NCI-H446 (cell line): ENCODE data around the gene SEL1L.
A peak's percentile ranks its signal among the peaks of the same experiment; 100 is the strongest.
"Not testable (repeated sequence)": the region's sequence is repeated elsewhere in the genome, so short reads cannot be mapped to it uniquely, and the experiment has no call there.

ENCODE experiments used
- DNase-seq, 2 experiments: peaks; one replicate each; lab custom pipeline; 2025; lab: John Stamatoyannopoulos, UW

The SEL1L gene

GRCh38 chr14:81474148-81474492, 59.5 kb downstream of the SEL1L start:
- DNase-seq = no peak

GRCh38 chr14:81473456-81474147, 60.1 kb downstream of the SEL1L start:
- DNase-seq = no peak

- no peak for DNase-seq
Measured at GRCh38 chr14:81472096-81472800, 61.4 kb downstream of the SEL1L start.

DNA sequence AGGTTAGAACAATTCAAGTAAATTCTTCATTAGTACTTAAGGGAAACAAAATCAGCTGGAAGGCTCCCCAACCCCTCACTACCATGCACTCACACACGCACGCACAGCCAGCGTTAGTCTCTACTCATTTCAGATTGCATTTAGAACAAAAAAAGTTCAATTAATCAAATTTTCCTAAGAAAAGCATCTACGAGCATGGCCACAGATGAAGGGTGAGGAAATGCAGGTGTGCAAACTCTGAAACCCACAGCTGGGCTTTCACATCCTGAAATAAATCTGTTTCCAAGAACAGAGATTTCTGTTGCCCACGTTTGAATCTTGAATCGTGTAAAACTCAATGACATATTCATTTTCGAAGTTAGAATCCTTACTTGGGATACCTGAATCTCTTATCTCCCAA, 62.6 kb downstream of the SEL1L start:
- DNase-seq = no peak

DNA sequence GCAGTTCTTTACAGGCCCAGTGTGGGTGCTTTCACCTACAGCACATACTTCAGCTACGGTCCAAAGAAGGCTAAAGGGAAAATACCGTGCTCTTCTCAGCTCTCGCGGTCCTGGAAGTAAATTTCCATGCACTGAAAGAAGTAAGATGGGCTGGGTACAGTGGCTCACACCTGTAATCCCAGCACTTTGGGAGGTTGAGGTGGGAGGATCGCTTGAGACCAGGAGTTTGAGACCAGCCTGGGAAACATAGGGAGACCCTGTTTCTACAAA, 63.2 kb downstream of the SEL1L start:
- not testable (repeated sequence) for DNase-seq

GRCh38 chr14:81466854-81467253, 66.8 kb downstream of the SEL1L start:
- DNase-seq = no peak

DNA sequence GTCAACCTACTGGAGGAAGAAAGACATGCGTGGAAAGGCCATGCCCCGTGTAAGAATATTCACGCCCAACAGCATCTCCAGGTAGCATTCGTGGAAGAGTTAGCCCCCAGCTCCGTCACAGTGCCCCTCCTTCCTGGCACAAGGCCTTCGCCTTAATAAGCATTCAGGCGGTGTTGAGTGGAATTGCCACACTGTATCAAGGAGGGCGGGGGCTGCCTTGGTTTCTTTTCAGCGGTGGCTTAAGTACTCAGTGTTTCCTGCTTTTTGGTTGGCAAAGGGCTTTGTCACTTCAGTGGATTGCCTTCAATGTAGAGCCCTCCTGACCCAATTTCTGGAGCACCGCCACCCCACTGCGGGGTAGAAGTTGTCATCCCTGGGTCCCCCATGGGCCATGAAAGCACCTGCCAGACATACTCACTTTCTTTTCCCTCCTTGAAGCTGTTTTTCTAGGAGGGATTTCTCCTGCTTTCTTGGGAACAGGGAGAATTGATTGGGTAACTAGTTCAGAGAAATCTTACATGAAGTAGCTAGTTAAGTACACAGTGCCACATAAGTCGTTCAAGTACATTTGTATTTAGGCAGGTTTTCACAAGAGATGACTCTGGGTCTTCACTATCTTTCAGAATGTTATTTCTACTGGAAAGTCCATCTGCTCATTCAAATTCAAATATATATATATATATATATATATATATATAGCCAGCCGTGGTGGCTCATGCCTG, 68.0 kb downstream of the SEL1L start:
- DNase-seq = no peak

DNA sequence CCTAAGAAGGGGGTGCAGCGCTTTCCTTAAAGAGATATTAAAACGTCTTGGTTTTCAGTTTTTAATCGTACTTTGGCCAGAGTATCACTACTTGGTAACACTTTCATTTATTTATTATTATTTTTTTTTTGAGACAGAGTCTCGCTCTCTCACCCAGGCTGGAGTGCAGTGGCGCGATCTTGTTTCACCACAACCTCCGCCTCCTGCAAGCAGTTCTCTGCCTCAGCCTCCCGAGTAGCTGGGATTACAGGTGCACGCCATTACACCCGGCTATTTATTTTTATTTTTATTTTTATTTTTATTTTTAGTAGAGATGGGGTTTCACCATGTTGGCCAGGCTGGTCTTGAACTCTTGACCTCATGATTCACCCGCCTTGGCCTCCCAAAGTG, 68.7 kb downstream of the SEL1L start:
- not testable (repeated sequence) for DNase-seq

- DNase-seq = peak; percentile 25 to 75
Measured at GRCh38 chr14:81464253-81465002, 69.2 kb downstream of the SEL1L start.

DNA sequence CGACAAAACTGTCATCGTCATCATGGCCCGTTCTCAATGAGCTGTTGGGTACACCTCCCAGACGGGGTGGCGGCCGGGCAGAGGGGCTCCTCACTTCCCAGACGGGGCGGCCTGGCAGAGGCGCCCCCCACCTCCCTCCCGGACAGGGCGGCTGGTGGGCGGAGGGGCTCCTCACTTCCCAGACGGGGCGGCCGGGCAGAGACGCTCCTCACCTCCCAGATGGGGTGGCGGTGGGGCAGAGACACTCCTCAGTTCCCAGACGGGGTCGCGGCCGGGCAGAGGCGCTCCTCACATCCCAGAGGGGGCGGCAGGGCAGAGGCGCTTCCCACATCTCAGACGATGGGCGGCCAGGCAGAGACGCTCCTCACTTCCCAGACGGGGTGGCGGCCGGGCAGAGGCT, 71.3 kb downstream of the SEL1L start:
- not testable (repeated sequence) for DNase-seq

DNA sequence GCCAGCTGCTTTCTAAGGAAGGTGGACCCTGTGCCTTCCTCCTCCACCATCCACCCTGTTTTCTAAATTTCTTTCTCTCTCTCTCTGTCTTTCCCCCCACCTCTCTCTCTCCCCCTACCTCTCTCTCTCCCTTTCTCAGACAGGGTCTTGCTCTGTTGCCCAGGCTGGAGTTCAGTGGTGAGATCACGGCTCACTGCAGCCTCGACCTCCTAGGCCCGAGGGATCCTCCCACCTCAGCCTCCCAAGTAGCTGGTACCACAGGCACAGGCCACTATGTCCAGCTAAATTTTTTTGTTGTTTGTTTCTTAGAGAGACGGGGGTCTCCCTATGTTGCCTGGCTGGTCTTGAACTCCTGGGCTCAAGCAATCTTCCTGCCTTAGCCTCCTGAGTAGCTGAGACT, 73.7 kb downstream of the SEL1L start:
- DNase-seq = no peak

DNA sequence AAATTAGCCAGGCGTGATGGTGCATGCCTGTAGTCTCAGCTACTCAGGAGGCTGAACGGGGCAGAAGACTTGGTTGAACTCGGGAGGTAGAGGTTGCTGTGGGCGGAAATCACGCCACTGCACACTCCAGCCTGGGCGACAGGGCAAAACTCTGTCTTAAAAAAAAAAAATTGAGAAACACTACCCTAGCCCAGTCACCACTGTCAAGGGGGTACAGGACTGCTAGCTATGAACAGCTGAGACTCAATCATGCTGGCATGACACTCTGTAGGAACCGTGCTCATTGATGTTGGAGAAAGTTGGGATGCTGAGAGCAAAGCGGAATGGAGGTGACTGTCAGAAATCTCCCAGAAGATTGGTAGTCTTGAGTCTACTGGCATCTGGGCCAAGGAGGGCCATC, 75.3 kb downstream of the SEL1L start:
- no peak for DNase-seq

GRCh38 chr14:81455390-81455789, 78.3 kb downstream of the SEL1L start:
- DNase-seq = no peak

DNA sequence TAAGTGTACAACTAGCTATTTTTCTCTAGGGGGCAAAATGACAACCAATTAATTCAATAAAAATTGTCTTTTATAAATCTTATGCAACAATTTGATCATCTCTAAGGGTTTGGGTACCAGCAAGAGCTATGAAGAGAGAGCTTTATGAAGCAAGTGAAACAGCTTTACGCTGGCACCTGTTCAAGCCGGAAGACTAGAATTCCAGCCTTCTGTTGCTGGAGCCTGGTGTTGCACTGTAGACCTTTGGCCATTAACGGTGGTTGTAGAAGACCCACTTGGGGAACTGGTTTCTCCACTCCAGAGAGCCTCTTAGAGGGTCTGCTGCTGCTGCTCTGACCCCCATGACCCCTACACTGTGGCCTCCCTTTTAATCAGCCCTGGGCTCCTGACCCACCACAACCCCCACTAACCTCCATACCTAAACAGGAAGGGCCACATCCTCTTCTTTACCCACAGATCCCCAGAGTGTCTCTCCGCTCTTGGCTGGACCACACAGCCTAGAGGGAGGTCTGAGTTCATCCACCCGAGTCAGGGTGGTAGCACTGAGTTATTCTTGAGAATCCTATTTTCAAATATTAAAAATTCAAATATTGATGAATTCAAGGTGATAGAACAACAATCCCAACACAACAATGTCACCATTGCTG, 79.0 kb downstream of the SEL1L start:
- DNase-seq = no peak

DNA sequence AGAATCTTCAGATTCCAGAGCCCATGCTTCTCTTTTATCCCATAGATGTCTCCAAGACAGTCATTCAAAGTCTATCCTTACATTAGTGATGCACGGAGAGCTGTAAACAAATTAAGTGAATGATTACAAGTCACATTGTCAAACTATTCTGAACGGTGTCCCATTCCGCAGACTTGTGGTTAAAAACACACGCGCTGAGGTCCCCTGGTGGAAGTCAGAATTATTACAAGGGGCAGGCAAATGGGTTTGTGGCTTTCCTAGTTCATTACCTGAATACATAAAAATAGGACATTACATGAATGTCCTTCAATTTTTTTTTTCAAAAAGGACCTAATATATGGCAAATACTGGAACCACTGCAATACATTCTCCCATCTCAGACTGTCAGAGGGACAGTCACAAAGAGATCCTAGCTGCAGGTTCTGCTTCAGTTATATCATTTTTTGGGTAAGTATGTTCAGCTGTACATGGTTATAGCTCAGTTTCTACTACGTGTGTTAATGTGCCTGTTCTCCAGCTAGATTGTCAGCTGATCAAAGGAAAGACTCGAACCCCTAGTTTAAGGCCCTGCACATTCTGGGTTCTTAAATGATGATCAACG, 80.4 kb downstream of the SEL1L start:
- peak; percentile 62 to 69 for DNase-seq

DNA sequence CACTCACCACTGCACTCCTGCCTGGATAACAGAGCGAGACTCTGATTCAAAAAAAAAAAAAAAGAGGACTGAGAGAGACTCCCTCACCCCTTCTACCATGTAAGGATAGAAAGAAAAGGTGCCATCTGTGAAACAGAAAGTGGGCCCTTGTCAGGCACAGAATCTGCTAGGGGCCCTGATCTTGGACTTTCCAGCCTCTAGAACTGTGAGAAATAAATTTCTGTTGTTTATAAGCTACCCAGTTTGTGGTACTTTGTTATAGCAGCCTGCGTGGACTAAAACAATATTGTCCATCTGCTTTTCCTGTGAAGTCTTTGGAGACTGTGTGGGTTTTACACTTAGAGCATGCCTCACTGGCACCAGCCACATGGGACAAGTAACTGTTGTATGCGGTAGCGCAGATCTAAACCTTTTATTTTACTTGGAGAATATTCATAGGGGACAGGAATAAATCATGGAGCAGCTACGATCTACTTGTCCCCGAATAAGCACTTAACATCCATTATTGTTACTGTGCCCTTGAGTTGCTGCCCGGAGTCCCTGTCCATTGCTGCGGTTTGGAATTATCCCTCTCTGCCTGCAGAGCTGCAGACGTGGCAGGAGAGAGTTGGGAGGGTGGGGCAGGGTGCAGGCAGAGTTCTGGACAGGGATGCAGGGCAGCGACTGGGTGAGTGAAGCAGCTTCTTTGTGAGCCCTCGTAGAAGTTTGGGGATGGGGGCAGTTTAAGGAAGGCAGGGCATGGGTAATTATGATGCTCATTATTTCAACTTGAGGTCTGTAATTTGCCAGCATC, 81.1 kb downstream of the SEL1L start:
- no peak for DNase-seq

- no peak for DNase-seq
Measured at GRCh38 chr14:81450976-81451375, 82.7 kb downstream of the SEL1L start.

GRCh38 chr14:81450100-81450531, 83.5 kb downstream of the SEL1L start:
- peak; percentile 26 to 88 for DNase-seq

DNA sequence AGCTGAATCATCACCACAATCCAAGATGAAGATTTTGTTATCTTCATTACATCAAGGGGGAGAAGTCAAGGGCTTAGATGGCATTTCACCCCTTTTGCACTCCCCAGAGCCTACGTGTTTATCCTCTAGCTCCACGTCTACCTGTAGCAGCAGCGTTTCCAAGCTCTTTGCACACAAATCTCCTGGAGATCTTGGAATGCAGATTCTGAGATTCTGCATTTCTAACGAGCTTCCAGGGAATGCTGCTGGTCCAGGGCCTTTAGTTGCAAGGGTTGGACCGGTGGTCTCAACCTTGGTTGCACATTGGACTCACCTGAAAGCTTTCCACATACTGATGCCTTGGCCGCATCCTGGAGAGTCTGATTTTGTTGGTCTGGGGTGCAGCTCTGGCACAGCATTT, 84.1 kb downstream of the SEL1L start:
- no peak for DNase-seq

GRCh38 chr14:81449114-81449513, 84.5 kb downstream of the SEL1L start:
- peak; percentile 19 to 76 for DNase-seq
